NCI-H774 (cell line): ENCODE results near the gene PTTG1.
A peak's percentile ranks its signal among the peaks of the same experiment; 100 is the strongest.
"Not testable (repeated sequence)": the region's sequence is repeated elsewhere in the genome, so short reads cannot be mapped to it uniquely, and the experiment has no call there.

Experiments
- DNase-seq: peaks from one replicate; lab custom pipeline; 2025; lab: John Stamatoyannopoulos, UW

Gene PTTG1

DNA sequence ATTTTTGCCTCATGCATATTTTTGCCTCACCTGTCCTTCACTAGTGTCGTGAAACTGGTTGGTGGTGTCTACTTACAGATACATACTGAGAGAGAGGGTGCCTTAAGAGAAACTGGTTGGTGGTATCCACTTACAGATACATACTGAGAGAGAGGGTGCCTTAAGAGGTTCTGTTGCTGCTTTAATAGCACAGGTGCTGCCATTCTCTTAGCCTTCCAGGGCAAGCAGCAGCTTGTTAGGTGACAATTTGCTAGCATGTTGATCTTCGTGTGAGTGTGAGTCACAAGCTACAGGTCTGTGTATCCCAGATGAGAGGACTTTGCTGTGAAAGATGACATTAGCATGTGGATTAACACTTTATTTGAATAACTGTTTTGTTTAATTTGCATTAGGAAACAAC, 1.4 kb downstream of the PTTG1 start:
- peak; percentile 8 for DNase-seq

DNA sequence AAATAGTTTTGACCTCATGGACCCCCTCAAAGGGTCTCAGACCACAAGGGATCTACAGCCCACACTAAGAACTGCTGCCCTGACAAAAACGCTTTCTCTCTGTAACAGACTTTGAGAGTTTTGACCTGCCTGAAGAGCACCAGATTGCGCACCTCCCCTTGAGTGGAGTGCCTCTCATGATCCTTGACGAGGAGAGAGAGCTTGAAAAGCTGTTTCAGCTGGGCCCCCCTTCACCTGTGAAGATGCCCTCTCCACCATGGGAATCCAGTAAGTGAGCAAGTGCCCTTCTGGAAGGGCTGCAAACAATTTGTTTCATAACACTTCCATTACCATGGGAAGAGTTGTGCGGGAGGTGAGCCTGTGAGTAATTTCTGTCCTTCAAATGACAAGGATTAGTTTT, 6.0 kb downstream of the PTTG1 start:
- no peak for DNase-seq

GRCh38 chr5:160432196-160432595, 10.5 kb downstream of the PTTG1 start:
- DNase-seq: no peak

GRCh38 chr5:160432787-160433186, 11.1 kb downstream of the PTTG1 start:
- DNase-seq: no peak

DNA sequence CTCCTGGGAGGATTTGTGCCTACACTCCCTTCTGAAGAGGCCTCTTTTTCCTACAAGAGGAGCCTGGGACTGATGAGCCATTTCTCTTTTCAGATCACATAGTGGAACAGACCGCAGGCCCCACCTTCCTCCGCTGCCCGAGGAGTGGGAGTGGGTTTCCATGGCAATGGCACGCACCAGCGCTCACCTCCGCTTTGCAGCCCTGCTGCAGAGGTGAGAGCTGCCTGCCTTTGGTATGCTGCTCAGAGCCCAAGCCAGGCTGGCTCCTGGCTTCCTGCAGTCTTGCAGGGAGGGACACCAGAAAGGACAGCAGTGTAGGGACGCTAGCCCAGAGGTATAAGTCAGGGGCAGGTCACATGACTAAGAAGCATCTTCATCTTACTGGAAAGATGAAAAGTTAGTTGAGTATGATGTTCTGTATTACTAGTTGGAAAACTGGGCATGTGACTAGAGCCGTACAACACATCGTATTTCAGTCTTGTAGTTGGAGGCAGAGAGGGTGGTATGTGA, 12.4 kb downstream of the PTTG1 start:
- peak; percentile 87 for DNase-seq

GRCh38 chr5:160435532-160435931, 13.9 kb downstream of the PTTG1 start:
- DNase-seq: no peak

DNA sequence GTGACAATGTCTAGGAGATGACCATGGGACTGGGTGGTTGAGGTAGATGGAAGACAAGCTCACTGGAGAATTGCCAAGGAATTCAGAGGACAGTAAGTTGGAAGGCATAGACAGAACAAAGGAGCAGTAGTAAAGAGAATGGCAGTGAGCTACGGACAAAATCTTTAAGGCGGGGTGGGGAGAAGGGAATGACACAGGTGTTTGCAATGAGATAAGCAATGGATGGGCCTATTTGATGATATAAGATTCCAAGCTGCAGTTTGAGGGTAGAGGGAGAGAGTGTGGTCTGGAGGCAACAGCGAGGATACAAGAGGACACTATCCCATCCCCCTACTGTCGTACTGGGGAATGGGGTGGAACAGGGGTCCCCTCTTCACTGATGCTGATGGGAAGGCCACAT, 14.4 kb downstream of the PTTG1 start:
- no peak for DNase-seq

GRCh38 chr5:160436661-160437060, 15.0 kb downstream of the PTTG1 start:
- DNase-seq: not testable (repeated sequence)

GRCh38 chr5:160437271-160437670, 15.6 kb downstream of the PTTG1 start:
- no peak for DNase-seq

- peak; percentile 55 for DNase-seq
These were observed 16.9 kb downstream of the PTTG1 start for GRCh38 chr5:160438316-160439204.

GRCh38 chr5:160439205-160439600, 17.5 kb downstream of the PTTG1 start:
- DNase-seq: peak; percentile 54

- DNase-seq: no peak
These were observed 19.7 kb downstream of the PTTG1 start for GRCh38 chr5:160441311-160441781.

DNA sequence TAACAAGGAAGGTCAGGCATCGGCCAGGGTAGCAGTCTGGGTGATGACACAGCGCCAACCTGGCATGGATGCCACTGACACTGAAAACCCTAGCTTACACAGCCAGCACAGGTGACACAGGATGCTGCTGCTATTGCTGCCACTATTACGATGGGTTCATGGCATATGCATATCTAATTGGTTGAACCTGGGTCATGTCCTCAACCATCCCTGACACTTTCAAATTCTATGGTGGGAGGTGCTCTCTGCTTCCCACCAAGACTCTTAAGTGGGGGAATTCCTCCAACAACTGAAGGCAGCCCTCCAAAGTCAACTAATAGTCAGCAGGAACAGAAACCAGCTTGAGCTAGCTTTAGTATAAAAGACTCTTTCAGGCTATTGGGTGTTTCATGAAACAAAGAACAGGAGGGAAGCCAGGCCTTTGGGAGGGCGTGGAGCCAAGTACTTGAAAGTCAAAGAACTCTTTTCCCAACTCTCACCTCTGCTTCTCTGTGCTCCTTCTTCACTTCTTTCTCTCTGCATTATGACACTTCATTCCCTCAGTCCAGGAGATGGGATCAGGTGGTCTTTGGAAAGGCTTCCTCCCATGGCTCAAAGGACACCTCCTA, 21.3 kb downstream of the PTTG1 start:
- no peak for DNase-seq

DNA sequence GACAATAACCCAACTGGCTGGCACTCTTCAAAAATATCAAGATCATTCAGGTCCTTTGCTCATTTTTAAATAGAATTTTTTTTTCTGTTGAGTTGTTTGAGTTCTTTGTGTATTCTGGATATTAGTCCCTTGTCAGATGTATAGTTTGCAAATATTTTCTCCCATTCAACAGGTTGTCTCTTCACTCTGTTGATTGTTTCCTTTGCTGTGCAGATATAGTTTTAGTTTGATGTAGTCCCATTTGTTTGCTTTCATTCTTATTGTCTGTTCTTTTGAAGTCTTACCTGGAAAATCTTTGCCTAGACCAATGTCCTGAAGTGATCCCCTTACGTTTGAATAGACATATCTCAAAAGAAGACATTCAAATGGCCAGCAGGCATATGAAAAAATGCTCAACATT, 22.8 kb downstream of the PTTG1 start:
- no peak for DNase-seq

- DNase-seq: no peak
These were observed 23.5 kb downstream of the PTTG1 start for GRCh38 chr5:160445132-160445531.

- DNase-seq: no peak
These were observed 24.1 kb downstream of the PTTG1 start for GRCh38 chr5:160445751-160446150.

GRCh38 chr5:160448886-160449285, 27.2 kb downstream of the PTTG1 start:
- no peak for DNase-seq

GRCh38 chr5:160449458-160449857, 27.8 kb downstream of the PTTG1 start:
- no peak for DNase-seq

GRCh38 chr5:160450164-160450932, 28.7 kb downstream of the PTTG1 start:
- no peak for DNase-seq

- no peak for DNase-seq
These were observed 29.6 kb downstream of the PTTG1 start for GRCh38 chr5:160451281-160451680.

- no peak for DNase-seq
These were observed 30.4 kb downstream of the PTTG1 start for GRCh38 chr5:160452036-160452435.

DNA sequence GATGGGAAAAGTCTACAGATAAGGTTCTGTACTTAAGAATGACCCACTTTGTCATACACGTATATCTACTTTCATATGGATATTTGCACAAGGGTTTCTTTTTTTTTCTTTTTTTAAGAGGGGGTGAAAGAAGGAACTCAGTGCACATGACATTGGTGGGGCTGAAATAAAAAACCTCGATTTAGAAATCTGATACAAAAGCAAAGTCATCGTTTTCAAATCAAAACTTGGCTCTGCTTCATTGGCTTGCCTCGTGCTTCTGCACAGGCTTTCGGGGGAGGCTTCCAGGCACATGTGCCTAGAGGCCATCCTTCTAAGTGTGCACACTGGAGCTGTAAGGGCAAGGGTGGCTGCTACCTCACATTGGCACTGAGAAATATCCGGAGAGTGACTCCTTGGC, 31.1 kb downstream of the PTTG1 start:
- no peak for DNase-seq
